Effector memory CD8-positive, alpha-beta T cell (primary cell): ENCODE data around the gene DMGDH.

ENCODE experiments used
- ATAC-seq: fragments of 150-1000 bp; cut with Tn5 transposase; replicated peaks from 2 replicates; pipeline ENCODE4 v1.10.0; 2021; ENCODE audit warnings: mild to moderate bottlenecking, moderate library complexity
- DNase-seq, 3 experiments: peaks; one replicate each; pipeline ENCODE4 v3.0.0; 2021
- H3K27ac Mint-ChIP-seq, 2 donors: one replicate each; pipeline ENCODE4 v1.8.0; 2022; ENCODE audit warnings: mild to moderate bottlenecking in 2 of 2, mixed read lengths in 2 of 2, moderate library complexity in 2 of 2
- H3K27me3 Mint-ChIP-seq, 2 donors: one replicate each; pipeline ENCODE4 v1.8.0; 2022; ENCODE audit warnings: mixed read lengths in 2 of 2
- H3K36me3 Mint-ChIP-seq: one replicate; pipeline ENCODE4 v1.8.0; 2022; ENCODE audit warnings: mild to moderate bottlenecking, moderate library complexity, mixed read lengths; ENCODE audit not compliant: insufficient read depth
- H3K4me1 Mint-ChIP-seq, 2 donors: one replicate each; pipeline ENCODE4 v1.8.0; 2022; ENCODE audit warnings: low read depth in 2 of 2, mixed read lengths in 2 of 2
- H3K4me3 Mint-ChIP-seq, 2 donors: one replicate each; pipeline ENCODE4 v1.8.0; 2022; ENCODE audit warnings: mild to moderate bottlenecking in 2 of 2, mixed read lengths in 2 of 2, moderate library complexity in 2 of 2
- H3K9me3 Mint-ChIP-seq, 2 donors: one replicate each; pipeline ENCODE4 v1.8.0; 2022; ENCODE audit warnings: mixed read lengths in 2 of 2
- total RNA-seq, 9 experiments: gene quantifications; one replicate each; lab custom pipeline; 2026; lab: John Stamatoyannopoulos, UW

The DMGDH gene
- total RNA-seq, result 0.18 to 2.8 (median 1.6) reads per million in 9 experiments

- H3K27me3 Mint-ChIP-seq, result peaks cover 20 to 67% of the 10 kb centered on the region in 2 donors
Observed at GRCh38 chr5:79069488-79070349, at the start of gene DMGDH, which contains the start of gene BHMT2. Gene DMGDH (minus strand): TSS chr5:79069674. CDS start chr5:79069620, 54 bp downstream. Gene BHMT2 (plus strand): TSS chr5:79069767. CDS start chr5:79069783, 16 bp downstream.

DNA sequence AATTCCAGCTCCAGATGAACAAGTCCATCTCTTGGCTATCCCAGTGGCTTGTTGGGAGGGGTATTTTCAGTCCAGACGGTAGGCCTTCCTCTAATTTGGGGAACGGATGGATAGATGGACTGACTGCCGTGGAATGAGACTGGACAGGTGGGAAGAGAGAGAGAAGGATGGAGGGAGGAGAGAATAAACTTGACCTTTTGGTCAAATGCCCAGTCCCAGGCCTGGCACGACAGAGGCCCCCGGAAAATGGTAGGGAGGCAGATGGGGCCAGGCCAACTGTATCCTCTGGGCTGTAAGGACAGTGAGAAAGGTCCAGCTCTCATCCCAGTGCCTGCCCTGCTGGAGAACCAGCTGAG lies 43.2 kb upstream of the DMGDH start:
- no peak overlapping the region for H3K27ac Mint-ChIP-seq
- no peak for ATAC-seq
- peaks cover 50 to 60% of the 10 kb centered on the region in 2 donors for H3K27me3 Mint-ChIP-seq

More at GRCh38 chr5:79069488-79070349, at the start of gene DMGDH, which contains the start of gene BHMT2:
- peaks cover 2% of the 10 kb centered on the region for H3K36me3 Mint-ChIP-seq
- ATAC-seq, result no peak
- H3K27ac Mint-ChIP-seq, result no peak within 1 kb of the TSS
- peaks cover 0 to 1% of the 10 kb centered on the region in 2 donors for H3K4me1 Mint-ChIP-seq
- H3K4me3 Mint-ChIP-seq, result no peak within 1 kb of the TSS
- DNase-seq, result no peak
- H3K9me3 Mint-ChIP-seq, result no peaks in the 10 kb centered on the region

GRCh38 chr5:79111960-79112702 lies 42.7 kb upstream of the DMGDH start:
- Mint-ChIP-seq H3K36me3 (no peaks in the 10 kb centered on the region), H3K4me1 (peaks cover 0 to 2% of the 10 kb centered on the region in 2 donors), H3K27ac (no peak overlapping the region), H3K4me3 (no peak overlapping the region), H3K27me3 (peaks cover 55 to 65% of the 10 kb centered on the region in 2 donors), H3K9me3 (no peaks in the 10 kb centered on the region)
- DNase-seq (no peak), ATAC-seq (no peak)

More for the DNA sequence above, 43.2 kb upstream of the DMGDH start:
- DNase-seq, result no peak
- H3K4me3 Mint-ChIP-seq, result no peak overlapping the region
- H3K4me1 Mint-ChIP-seq, result peaks cover 0 to 2% of the 10 kb centered on the region in 2 donors
- H3K36me3 Mint-ChIP-seq, result no peaks in the 10 kb centered on the region
- no peaks in the 10 kb centered on the region for H3K9me3 Mint-ChIP-seq

DNA sequence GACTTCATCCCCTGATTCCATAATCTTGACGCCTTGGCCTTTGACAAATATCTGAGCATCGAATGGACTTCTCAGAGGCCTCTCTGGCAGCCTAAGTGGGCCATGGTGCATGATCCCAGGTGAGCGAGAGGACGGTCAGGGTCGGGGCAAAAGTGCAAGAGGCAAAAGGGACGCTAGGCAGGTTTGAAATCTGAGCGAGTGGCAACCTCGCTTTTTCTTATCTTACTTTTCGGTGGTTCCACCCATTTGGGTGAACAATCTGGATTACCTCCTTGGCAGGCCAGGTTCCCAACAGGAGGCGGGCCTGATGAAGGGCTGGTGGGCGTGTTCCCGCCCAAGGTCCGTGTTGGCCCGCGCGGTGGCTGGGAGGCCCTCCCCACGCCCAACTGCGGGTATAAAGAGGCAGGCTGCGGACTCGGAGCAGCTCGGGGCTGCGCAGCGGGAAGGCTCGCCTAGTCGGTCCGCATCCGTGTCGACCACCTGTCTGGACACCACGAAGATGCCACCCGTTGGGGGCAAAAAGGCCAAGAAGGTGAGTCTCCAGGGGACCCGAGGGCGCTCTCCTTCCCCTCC lies 42.0 kb upstream of the DMGDH start, which contains the start of gene BHMT:
Gene BHMT, plus strand, starts transcription at position 423 of the 573 bp plus-strand sequence. Its CDS starts 77 bp downstream, at position 500.
- H3K36me3 Mint-ChIP-seq, result peaks cover 3% of the 10 kb centered on the region
- H3K4me1 Mint-ChIP-seq, result peaks cover 0 to 2% of the 10 kb centered on the region in 2 donors
- H3K27me3 Mint-ChIP-seq, result peaks cover 62 to 72% of the 10 kb centered on the region in 2 donors
- no peaks in the 10 kb centered on the region for H3K9me3 Mint-ChIP-seq
- no peak within 1 kb of the TSS for H3K4me3 Mint-ChIP-seq
- DNase-seq (no peak), ATAC-seq (no peak)
- H3K27ac Mint-ChIP-seq, result no peak within 1 kb of the TSS

DNA sequence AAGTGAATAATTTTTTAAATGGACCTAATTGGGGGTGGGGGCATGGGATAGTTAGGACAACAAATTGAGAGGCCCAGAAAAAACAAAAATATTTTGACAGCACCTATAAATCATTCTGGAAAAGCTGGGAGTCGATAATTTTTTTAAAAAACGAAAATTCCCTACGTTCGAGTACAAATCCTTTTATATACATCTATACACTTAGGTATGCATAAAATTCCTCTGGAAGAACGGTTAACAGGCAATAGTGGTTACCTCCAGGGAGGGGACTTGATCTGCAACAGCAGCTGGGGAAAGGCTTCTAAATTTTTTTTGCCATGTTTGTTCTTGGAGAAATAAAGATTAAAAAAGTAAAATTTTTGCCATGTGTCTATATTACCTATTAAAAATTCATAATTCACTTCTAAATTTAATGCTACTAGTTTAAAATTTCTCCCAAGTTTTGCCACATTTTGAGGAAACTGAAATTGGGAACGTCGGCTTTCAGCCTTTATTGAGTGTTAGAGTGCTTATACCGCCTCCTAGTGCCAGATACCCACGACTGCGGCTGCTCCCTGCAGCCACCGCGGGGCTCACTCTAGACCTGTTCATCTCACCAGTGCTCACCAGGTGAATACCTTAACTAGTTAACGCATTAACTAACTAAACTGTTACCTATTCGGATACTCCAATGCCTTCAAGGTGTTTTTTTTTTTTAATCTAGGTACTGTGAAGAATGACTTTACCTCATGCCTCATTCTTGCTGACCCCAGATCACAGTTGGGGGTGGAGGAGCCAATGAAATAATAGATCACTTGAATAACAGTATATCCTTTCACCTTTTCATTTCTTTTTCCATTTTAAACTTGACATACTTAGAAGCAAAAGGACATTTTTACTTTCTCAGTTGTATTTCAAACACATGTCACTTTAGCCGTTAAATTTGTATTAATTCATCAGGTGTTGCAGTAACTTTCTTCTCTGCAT lies 40.3 kb upstream of the DMGDH start:
- Mint-ChIP-seq H3K27me3 (peaks cover 75 to 81% of the 10 kb centered on the region in 2 donors), H3K36me3 (peaks cover 3% of the 10 kb centered on the region), H3K4me3 (no peak overlapping the region), H3K4me1 (peaks cover 0 to 2% of the 10 kb centered on the region in 2 donors), H3K9me3 (no peaks in the 10 kb centered on the region), H3K27ac (no peak overlapping the region)
- ATAC-seq (peak; percentile 61), DNase-seq (peak; percentile 3 to 21 (median 11))

- Mint-ChIP-seq H3K36me3 (peaks cover 5% of the 10 kb centered on the region), H3K4me1 (peaks cover 0 to 2% of the 10 kb centered on the region in 2 donors), H3K27ac (no peak overlapping the region), H3K27me3 (peaks cover 83 to 91% of the 10 kb centered on the region in 2 donors), H3K4me3 (no peak overlapping the region), H3K9me3 (no peaks in the 10 kb centered on the region)
- no peak for DNase-seq
- ATAC-seq, result no peak
Observed at GRCh38 chr5:79108792-79109191, 39.3 kb upstream of the DMGDH start.

GRCh38 chr5:79108086-79108485 lies 38.6 kb upstream of the DMGDH start:
- H3K4me3 Mint-ChIP-seq, result no peak overlapping the region
- DNase-seq (no peak), ATAC-seq (no peak)
- no peaks in the 10 kb centered on the region for H3K9me3 Mint-ChIP-seq
- peaks cover 83 to 89% of the 10 kb centered on the region in 2 donors for H3K27me3 Mint-ChIP-seq
- peaks cover 0 to 2% of the 10 kb centered on the region in 2 donors for H3K4me1 Mint-ChIP-seq
- H3K36me3 Mint-ChIP-seq, result peaks cover 5% of the 10 kb centered on the region
- H3K27ac Mint-ChIP-seq, result no peak overlapping the region

DNA sequence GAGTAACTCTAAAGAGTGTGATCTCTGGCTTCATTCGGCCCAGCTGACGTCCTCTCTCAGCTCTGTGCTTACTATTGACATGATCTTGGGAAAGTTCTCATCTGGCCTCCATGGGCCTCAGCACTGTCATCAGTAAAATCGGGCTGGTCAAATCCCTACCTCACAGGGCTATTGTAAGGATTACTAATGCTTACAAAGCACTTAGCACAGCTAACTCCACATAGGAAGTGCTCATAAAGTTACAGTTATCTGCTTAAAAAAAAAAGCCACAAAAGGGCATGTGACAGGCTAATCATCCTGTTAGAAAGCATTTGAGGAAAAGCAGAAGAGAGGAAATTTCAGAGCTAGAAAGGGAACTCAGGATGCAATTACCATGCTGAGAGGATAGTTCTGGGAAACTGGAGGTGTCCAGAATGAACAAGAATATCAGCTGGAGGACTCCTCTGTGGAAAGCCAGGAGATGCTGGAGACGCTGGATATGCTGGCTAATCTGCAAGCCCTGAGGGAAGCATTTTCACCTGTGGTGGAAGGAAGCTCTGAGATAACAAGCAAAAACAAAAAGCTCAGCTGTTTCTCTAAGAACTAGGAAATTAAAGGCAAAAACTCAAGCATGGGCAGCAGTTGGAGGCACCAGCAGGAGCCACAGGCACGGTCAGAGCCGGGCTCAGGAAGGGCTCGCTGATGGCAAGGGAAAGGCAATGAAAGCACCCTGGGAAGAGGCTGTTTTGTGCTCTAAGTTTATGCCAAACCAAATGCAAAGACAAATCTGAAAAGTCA lies 37.7 kb upstream of the DMGDH start:
- no peak overlapping the region for H3K4me3 Mint-ChIP-seq
- H3K27ac Mint-ChIP-seq, result no peak overlapping the region
- H3K9me3 Mint-ChIP-seq, result no peaks in the 10 kb centered on the region
- H3K27me3 Mint-ChIP-seq, result peaks cover 82 to 89% of the 10 kb centered on the region in 2 donors
- DNase-seq (no peak), ATAC-seq (no peak)
- peaks cover 5% of the 10 kb centered on the region for H3K36me3 Mint-ChIP-seq
- H3K4me1 Mint-ChIP-seq, result peaks cover 0 to 2% of the 10 kb centered on the region in 2 donors

DNA sequence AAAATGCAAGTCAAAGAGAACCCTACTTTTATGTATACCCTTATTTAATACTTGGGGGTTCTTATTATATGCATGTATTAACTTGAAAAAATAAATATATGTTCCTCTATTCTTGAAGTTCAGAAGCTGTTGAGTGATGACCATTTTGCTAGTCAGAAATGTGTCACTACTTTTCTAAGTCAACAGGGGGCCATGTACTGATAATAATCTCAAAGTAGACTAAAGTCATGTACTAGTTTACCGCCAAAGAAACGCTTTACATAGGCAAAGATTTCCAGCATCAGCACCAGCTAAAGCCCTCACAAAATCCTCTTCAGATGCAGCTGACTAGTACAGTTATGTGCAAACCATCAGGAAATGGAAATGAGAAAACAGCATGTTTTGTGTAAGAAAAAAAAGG lies 36.4 kb upstream of the DMGDH start:
- ATAC-seq (no peak), DNase-seq (no peak)
- no peak overlapping the region for H3K4me3 Mint-ChIP-seq
- no peaks in the 10 kb centered on the region for H3K4me1 Mint-ChIP-seq
- no peak overlapping the region for H3K27ac Mint-ChIP-seq
- no peaks in the 10 kb centered on the region for H3K9me3 Mint-ChIP-seq
- H3K36me3 Mint-ChIP-seq, result peaks cover 5% of the 10 kb centered on the region
- peaks cover 77 to 89% of the 10 kb centered on the region in 2 donors for H3K27me3 Mint-ChIP-seq

GRCh38 chr5:79093762-79094161 lies 24.3 kb upstream of the DMGDH start:
- Mint-ChIP-seq H3K9me3 (no peaks in the 10 kb centered on the region), H3K36me3 (no peaks in the 10 kb centered on the region), H3K4me3 (no peak overlapping the region), H3K27ac (no peak overlapping the region), H3K4me1 (no peaks in the 10 kb centered on the region), H3K27me3 (peaks cover 8 to 14% of the 10 kb centered on the region in 2 donors)
- no peak for ATAC-seq
- DNase-seq, result no peak

- Mint-ChIP-seq H3K27ac (no peak overlapping the region), H3K4me3 (no peak overlapping the region), H3K27me3 (peaks cover 13 to 17% of the 10 kb centered on the region in 2 donors), H3K4me1 (no peaks in the 10 kb centered on the region), H3K36me3 (no peaks in the 10 kb centered on the region), H3K9me3 (no peaks in the 10 kb centered on the region)
- no peak for DNase-seq
- ATAC-seq, result no peak
Observed at GRCh38 chr5:79091064-79091463, 21.6 kb upstream of the DMGDH start.

DNA sequence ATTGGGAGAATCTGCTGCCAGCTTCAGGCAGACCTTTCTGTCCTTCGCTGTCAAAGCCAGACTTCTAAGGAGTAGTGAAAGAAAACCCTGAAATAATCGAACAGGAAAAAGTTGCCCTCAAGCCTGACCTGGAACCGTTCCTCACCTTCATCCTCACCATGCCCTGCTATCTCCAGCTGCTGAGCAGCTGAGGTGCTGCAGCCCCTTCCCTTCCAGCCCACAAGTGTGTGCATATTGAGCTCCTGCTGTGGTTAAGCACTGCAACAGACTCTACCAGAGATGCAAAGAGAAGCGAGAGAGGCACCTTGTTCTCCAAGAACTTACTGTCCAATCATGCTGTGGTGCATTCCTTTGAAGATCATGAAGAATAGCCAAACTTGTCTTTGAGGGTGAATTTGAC lies 19.0 kb upstream of the DMGDH start:
- no peak overlapping the region for H3K27ac Mint-ChIP-seq
- peaks cover 10 to 17% of the 10 kb centered on the region in 2 donors for H3K27me3 Mint-ChIP-seq
- no peaks in the 10 kb centered on the region for H3K9me3 Mint-ChIP-seq
- no peak overlapping the region for H3K4me3 Mint-ChIP-seq
- no peaks in the 10 kb centered on the region for H3K36me3 Mint-ChIP-seq
- H3K4me1 Mint-ChIP-seq, result no peaks in the 10 kb centered on the region
- ATAC-seq (no peak), DNase-seq (no peak)
